BJ (cell line): ENCODE data around the gene MAMLD1. TPM values are rescaled to one million over a fixed set of nuclear protein-coding genes. Genes with fewer than 3 reads are reported as not detected.

Experiments used
- CTCF ChIA-PET: fragments of 350-600 bp; formaldehyde crosslinking; extraction: SDS; loops from one replicate; lab custom pipeline; 2021; ENCODE audit warnings: antibody characterized with exemption, inconsistent platforms; lab: Yijun Ruan, JAX
- POLR2A ChIA-PET: fragments of 300-600 bp; sonication (Branson Sonifier 250); formaldehyde crosslinking; extraction: SDS; loops from one replicate; lab custom pipeline; 2021; ENCODE audit warnings: antibody characterized with exemption; lab: Charles Lee
- DNase-seq: peaks from one replicate; pipeline ENCODE4 v3.0.0-alpha.2; 2011; ENCODE audit warnings: low read depth
- H3K27me3 ChIP-seq: 2 replicates; pipeline ENCODE4 v1.6.0; 2011; ENCODE audit warnings: low read length; ENCODE audit not compliant: control insufficient read depth, insufficient read depth
- H3K36me3 ChIP-seq: 2 replicates; pipeline ENCODE4 v1.5.1; 2011; ENCODE audit warnings: low read length; ENCODE audit not compliant: control insufficient read depth, insufficient read depth
- H3K4me3 ChIP-seq: 2 replicates; pipeline ENCODE4 v1.5.1; 2011; ENCODE audit warnings: low read depth, mild to moderate bottlenecking, control low read depth, low read length
- polyA plus RNA-seq: library from polyadenylated mRNA; depleted of rRNA; stranded (reverse); fragments of >200 nt; gene quantifications from 2 replicates; pipeline ENCODE4 v1.2.3, GENCODE V29; 2011
- TF ChIP-seq, protein P1 (sequence below): IDR thresholded peaks from 2 replicates; pipeline ENCODE4 v1.5.1; 2011; ENCODE audit warnings: low read depth, mild to moderate bottlenecking, control low read depth, inconsistent platforms, low read length, moderate library complexity; ENCODE audit not compliant: insufficient read depth

The MAMLD1 gene
- polyA plus RNA-seq, 1 experiment, result 3.9 TPM

DNA sequence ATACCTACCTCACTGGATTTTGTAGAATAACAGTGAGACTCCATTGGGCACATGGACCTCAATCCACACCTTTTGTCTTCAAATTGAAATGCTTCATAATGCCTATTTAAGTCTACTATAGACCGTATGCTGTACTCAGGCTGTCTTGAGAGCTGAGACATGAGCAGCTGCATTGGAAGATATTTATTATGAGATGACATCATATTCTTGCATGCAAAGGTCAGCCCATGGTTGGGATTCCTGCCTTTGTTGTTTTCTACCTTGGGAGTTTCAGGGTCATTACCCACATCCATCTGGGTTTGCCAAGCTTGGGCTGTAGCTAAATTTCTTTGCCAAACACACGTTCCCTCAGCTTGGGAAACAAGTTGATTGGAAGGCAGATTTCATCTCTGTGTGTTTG, 33.2 kb upstream of the MAMLD1 start:
- no peak for DNase-seq
- Histone ChIP-seq H3K36me3 (no peaks in the 10 kb centered on the region), H3K27me3 (no peaks in the 10 kb centered on the region), H3K4me3 (no peak overlapping the region)
- ChIA-PET CTCF (no interaction called here), POLR2A (no interaction called here)
- TF ChIP-seq, protein P1, sequence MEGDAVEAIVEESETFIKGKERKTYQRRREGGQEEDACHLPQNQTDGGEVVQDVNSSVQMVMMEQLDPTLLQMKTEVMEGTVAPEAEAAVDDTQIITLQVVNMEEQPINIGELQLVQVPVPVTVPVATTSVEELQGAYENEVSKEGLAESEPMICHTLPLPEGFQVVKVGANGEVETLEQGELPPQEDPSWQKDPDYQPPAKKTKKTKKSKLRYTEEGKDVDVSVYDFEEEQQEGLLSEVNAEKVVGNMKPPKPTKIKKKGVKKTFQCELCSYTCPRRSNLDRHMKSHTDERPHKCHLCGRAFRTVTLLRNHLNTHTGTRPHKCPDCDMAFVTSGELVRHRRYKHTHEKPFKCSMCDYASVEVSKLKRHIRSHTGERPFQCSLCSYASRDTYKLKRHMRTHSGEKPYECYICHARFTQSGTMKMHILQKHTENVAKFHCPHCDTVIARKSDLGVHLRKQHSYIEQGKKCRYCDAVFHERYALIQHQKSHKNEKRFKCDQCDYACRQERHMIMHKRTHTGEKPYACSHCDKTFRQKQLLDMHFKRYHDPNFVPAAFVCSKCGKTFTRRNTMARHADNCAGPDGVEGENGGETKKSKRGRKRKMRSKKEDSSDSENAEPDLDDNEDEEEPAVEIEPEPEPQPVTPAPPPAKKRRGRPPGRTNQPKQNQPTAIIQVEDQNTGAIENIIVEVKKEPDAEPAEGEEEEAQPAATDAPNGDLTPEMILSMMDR, result no peak

DNA sequence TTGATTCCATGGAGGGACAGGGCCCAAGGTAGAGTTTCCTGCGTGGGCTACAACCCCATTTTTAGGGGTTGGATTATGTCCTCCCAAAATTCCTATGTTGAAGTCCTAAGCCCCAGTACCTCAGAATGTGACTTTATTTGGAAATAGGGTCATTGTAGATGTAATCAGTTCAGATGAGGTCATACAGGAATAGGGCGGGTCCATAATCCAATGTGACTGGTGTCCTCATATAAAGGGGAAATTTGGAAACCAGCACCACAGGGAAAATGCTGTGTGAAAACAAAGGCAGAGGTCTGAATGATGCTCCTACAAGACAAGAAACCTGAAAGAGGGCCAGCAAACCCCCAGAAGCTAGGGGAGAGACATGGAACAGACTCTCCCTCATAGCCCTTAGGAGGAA, 31.1 kb upstream of the MAMLD1 start:
- Histone ChIP-seq H3K36me3 (no peaks in the 10 kb centered on the region), H3K27me3 (no peaks in the 10 kb centered on the region), H3K4me3 (no peak overlapping the region)
- ChIA-PET POLR2A (no interaction called here), CTCF (no interaction called here)
- no peak for DNase-seq
- TF ChIP-seq, protein P1, result no peak

DNA sequence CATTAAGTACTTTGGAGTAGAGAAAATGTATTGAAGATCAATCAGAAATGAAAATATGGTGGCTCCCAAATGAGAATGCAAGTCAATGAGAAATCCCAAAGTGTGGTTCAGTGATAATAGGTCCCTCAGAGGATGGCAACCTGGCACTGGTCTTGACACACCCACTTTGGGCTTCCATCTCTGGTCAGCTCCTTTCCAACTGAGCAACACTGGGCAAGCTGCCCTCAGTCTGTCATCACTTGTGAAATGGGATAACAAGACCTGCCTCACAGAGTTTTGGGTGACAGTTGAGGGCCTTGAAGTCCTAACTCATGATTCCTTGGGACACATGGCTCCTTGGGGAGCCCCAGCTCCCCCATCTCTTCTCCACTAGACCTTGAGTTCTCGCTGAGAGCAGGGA, 29.0 kb upstream of the MAMLD1 start:
- Histone ChIP-seq H3K27me3 (no peaks in the 10 kb centered on the region), H3K36me3 (no peaks in the 10 kb centered on the region), H3K4me3 (no peak overlapping the region)
- TF ChIP-seq, protein P1, result no peak
- no peak for DNase-seq
- ChIA-PET POLR2A (no interaction called here), CTCF (no interaction called here)

DNA sequence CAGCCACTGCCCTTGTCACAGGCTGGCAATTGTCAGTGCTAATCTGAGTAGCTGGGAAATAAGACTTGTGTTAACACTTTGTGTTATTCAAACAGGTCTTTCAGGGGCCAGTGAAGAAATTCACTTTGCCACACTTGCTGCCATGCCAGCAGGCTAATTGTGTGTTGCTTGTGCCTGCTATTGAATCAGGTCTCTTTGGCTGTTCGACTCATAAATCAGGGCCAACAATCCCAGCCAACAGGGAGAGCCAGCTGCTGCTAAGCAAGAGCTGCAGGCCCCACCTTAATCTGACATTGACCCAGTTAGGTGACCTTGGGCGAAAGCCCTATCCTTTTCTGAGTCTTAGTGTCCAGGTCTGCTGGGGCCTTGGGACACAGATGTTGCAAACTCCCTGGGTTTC, 28.1 kb upstream of the MAMLD1 start:
- POLR2A ChIA-PET, result no interaction called here
- no peak for DNase-seq
- TF ChIP-seq, protein P1, result no peak
- no peak overlapping the region for H3K4me3 ChIP-seq
- no peaks in the 10 kb centered on the region for H3K27me3 ChIP-seq
- no peaks in the 10 kb centered on the region for H3K36me3 ChIP-seq
- CTCF ChIA-PET, result no interaction called here

DNA sequence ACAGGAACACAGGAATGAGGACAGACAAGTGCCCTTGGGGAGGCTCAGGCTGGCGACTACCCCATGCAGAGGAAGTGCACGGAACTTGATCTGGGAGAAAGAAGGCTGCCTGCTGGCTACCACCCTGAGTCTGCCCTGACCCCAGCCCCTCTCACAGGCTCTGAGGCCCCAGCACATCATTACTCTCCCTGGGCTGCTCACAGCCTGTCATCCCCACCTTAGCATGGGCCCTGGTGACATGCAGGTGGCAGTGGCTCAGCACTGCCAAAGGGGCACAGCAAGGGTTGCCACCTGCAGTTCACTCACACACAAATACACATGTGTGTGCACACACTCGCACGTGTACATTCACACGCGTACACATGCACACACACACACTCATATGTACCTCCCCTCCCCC, 26.1 kb upstream of the MAMLD1 start:
- TF ChIP-seq, protein P1, result no peak
- DNase-seq, result no peak
- CTCF ChIA-PET, result no interaction called here
- no peaks in the 10 kb centered on the region for H3K27me3 ChIP-seq
- POLR2A ChIA-PET, result no interaction called here
- no peak overlapping the region for H3K4me3 ChIP-seq
- H3K36me3 ChIP-seq, result no peaks in the 10 kb centered on the region
